ENCODE results near the gene PRKCH.

GRCh38 chr14:61482348-61483206, 161.2 kb downstream of the PRKCH start:
- no peak for TF ChIP-seq POLR2A (IDR thresholded peaks at IDR 0.05)
- no peak for TF ChIP-seq CTCF (IDR thresholded peaks at IDR 0.05)

All from breast epithelium (tissue), 3 donors.